DND-41 (cell line): ENCODE measurements around the gene SPACA4.

Experiments
- EZH2 ChIP-seq: IDR thresholded peaks from 3 replicates; pipeline ENCODE4 v1.6.1; 2012; ENCODE audit warnings: borderline replicate concordance, low read depth, mild to moderate bottlenecking, moderate library complexity, low read length, inconsistent platforms; ENCODE audit not compliant: severe bottlenecking
- TF ChIP-seq, protein P1 (sequence below): IDR thresholded peaks from 2 replicates; pipeline ENCODE4 v1.5.1; 2012; ENCODE audit warnings: borderline replicate concordance, low read length, moderate library complexity, mild to moderate bottlenecking; ENCODE audit not compliant: poor library complexity, severe bottlenecking; ENCODE audit errors: extremely low read depth

DNA sequence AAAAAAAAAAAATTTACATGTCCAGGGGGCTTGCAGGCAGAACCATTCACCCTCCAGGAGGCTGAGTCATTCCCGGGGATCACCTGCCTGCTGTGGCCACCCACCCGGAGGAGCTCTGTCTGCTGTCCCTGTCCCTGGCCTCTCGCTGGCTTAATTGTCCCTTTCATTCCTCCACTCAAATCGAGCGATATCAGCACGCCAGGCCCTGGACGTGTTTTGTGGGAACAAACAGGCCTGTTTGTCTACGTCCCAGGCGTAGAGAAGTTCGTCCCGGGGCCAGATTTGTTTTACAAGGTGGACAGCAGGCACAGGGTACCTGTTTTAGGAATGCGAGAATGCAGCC lies 33.4 kb upstream of the SPACA4 start:
- TF ChIP-seq, protein P1, sequence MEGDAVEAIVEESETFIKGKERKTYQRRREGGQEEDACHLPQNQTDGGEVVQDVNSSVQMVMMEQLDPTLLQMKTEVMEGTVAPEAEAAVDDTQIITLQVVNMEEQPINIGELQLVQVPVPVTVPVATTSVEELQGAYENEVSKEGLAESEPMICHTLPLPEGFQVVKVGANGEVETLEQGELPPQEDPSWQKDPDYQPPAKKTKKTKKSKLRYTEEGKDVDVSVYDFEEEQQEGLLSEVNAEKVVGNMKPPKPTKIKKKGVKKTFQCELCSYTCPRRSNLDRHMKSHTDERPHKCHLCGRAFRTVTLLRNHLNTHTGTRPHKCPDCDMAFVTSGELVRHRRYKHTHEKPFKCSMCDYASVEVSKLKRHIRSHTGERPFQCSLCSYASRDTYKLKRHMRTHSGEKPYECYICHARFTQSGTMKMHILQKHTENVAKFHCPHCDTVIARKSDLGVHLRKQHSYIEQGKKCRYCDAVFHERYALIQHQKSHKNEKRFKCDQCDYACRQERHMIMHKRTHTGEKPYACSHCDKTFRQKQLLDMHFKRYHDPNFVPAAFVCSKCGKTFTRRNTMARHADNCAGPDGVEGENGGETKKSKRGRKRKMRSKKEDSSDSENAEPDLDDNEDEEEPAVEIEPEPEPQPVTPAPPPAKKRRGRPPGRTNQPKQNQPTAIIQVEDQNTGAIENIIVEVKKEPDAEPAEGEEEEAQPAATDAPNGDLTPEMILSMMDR: no peak
- TF ChIP-seq EZH2: no peak
